Measurements from ENCODE around the gene LYPD8. TPM values are rescaled to one million over a fixed set of nuclear protein-coding genes. Genes with fewer than 3 reads are reported as not detected.
"Not testable (repeated sequence)": the region's sequence is repeated elsewhere in the genome, so short reads cannot be mapped to it uniquely, and the experiment has no call there.

Gene LYPD8
- total RNA-seq, 1 experiment from 2014 or later, result not detected

- Histone ChIP-seq H3K4me1 (ENCODE audit: insufficient read depth, low read length) (no peaks in the 10 kb centered on the region; the same call in 1 of the 2 replicates), H3K9ac (ENCODE audit: low read length) (no peak overlapping the region), H3K4me3 (ENCODE audit: low read length) (no peak overlapping the region), H4K20me1 (ENCODE audit: low read length) (no peaks in the 10 kb centered on the region), H2AFZ (ENCODE audit: low read length) (no peak overlapping the region), H3K4me2 (ENCODE audit: low read length) (no peak overlapping the region), H3K36me3 (ENCODE audit: low read depth, low read length) (no peaks in the 10 kb centered on the region), H3K27me3 (ENCODE audit: low read length) (no peaks in the 10 kb centered on the region; the same call in 1 of the 2 replicates), H3F3A (ENCODE audit: low read length, unreplicated experiment) (no peaks in the 10 kb centered on the region), H3K9me3 (ENCODE audit: low read length) (no peaks in the 10 kb centered on the region), H3K9me2 (replicated peaks; ENCODE audit: low read length) (no peaks in the 10 kb centered on the region), H3K27ac (ENCODE audit: low read length) (no peak overlapping the region), H3K79me2 (ENCODE audit: low read length) (no peaks in the 10 kb centered on the region)
- TF ChIP-seq CTCF (conservative IDR thresholded peaks at IDR 0.05; ENCODE audit: low read depth, low read length) (no peak), EZH2phosphoT487 (IDR thresholded peaks at IDR 0.05; ENCODE audit: borderline replicate concordance, low read length) (no peak), EZH2 (IDR thresholded peaks at IDR 0.05; ENCODE audit: low read length, unreplicated experiment) (no peak)
- no TSS peak for BruUV-seq (replicated peaks)
- CTCF ChIA-PET, result no interaction called here
- intact Hi-C loops (cut with micrococcal nuclease), result no loop called here
- DNase-seq (no peak), ATAC-seq (no peak)
- POLR2A ChIA-PET (ENCODE audit: unreplicated experiment), result no interaction called here
Measured at GRCh38 chr1:248790456-248790855, 34.9 kb upstream of the LYPD8 start.

- H3K4me2 ChIP-seq (ENCODE audit: low read length); H3K9me3 ChIP-seq (ENCODE audit: low read length); intact Hi-C loops (cut with micrococcal nuclease); H2AFZ ChIP-seq (ENCODE audit: low read length); H3K9me2 ChIP-seq (replicated peaks; ENCODE audit: low read length); BruUV-seq (replicated peaks); DNase-seq; H3K79me2 ChIP-seq (ENCODE audit: low read length); H3K36me3 ChIP-seq (ENCODE audit: low read depth, low read length); CTCF ChIA-PET; H3F3A ChIP-seq (ENCODE audit: low read length, unreplicated experiment); H3K9ac ChIP-seq (ENCODE audit: low read length); ATAC-seq; H3K27ac ChIP-seq (ENCODE audit: low read length); H3K27me3 ChIP-seq (ENCODE audit: low read length); H3K4me1 ChIP-seq (ENCODE audit: insufficient read depth, low read length); H4K20me1 ChIP-seq (ENCODE audit: low read length); H3K4me3 ChIP-seq (ENCODE audit: low read length): not testable (repeated sequence)
- POLR2A ChIA-PET (ENCODE audit: unreplicated experiment), result interaction anchor here (0.5 kb wide), 1 partner anchor 48 kb away, joined by 5 read pairs; no protein-coding TSS in a partner anchor
Measured at GRCh38 chr1:248789337-248789736, 33.8 kb upstream of the LYPD8 start.

GRCh38 chr1:248788327-248788726 is 32.8 kb upstream of the LYPD8 start:
- no peaks in the 10 kb centered on the region for H3F3A ChIP-seq (ENCODE audit: low read length, unreplicated experiment)
- H3K9me2 ChIP-seq (replicated peaks; ENCODE audit: low read length), result no peaks in the 10 kb centered on the region
- no peaks in the 10 kb centered on the region; the same call in 1 of the 2 replicates for H3K27me3 ChIP-seq (ENCODE audit: low read length)
- no peak overlapping the region for H3K27ac ChIP-seq (ENCODE audit: low read length)
- no peaks in the 10 kb centered on the region for H3K9me3 ChIP-seq (ENCODE audit: low read length)
- no peak overlapping the region for H2AFZ ChIP-seq (ENCODE audit: low read length)
- no peaks in the 10 kb centered on the region; the same call in 1 of the 2 replicates for H3K4me1 ChIP-seq (ENCODE audit: insufficient read depth, low read length)
- TF ChIP-seq EZH2phosphoT487 (IDR thresholded peaks at IDR 0.05; ENCODE audit: borderline replicate concordance, low read length) (no peak), CTCF (conservative IDR thresholded peaks at IDR 0.05; ENCODE audit: low read depth, low read length) (no peak), EZH2 (IDR thresholded peaks at IDR 0.05; ENCODE audit: low read length, unreplicated experiment) (no peak)
- intact Hi-C loops (cut with micrococcal nuclease), result no loop called here
- H3K36me3 ChIP-seq (ENCODE audit: low read depth, low read length), result no peaks in the 10 kb centered on the region
- H4K20me1 ChIP-seq (ENCODE audit: low read length), result no peaks in the 10 kb centered on the region
- H3K9ac ChIP-seq (ENCODE audit: low read length), result no peak overlapping the region
- POLR2A ChIA-PET (ENCODE audit: unreplicated experiment), result no interaction called here
- DNase-seq, result no peak
- H3K4me3 ChIP-seq (ENCODE audit: low read length), result no peak overlapping the region
- no peak for ATAC-seq
- CTCF ChIA-PET, result no interaction called here
- no peak overlapping the region for H3K4me2 ChIP-seq (ENCODE audit: low read length)
- H3K79me2 ChIP-seq (ENCODE audit: low read length), result no peaks in the 10 kb centered on the region
- BruUV-seq (replicated peaks), result no TSS peak

Data from PC-3 (cell line).